Measurements from ENCODE around the gene EPHA5. TPM values are rescaled to one million over a fixed set of nuclear protein-coding genes. Genes with fewer than 3 reads are reported as not detected.

Gene EPHA5
- total RNA-seq, 6 experiments from 2014 or later: not detected

- no peak overlapping the region for H3K4me3 Mint-ChIP-seq
- H3K36me3 Mint-ChIP-seq (ENCODE audit: low read depth): no peaks in the 10 kb centered on the region
- no peaks in the 10 kb centered on the region for H3K27me3 Mint-ChIP-seq (ENCODE audit: insufficient read depth)
- H3K4me1 Mint-ChIP-seq (ENCODE audit: low read depth): no peaks in the 10 kb centered on the region
- H3K9me3 Mint-ChIP-seq: peaks cover 4% of the 10 kb centered on the region; the same call in 1 of the 2 replicates
- no peak for TF ChIP-seq CTCF (IDR thresholded peaks at IDR 0.05)
- no peak overlapping the region for H3K27ac Mint-ChIP-seq
- no peak for DNase-seq
Observed at GRCh38 chr4:65661471-65661870, 8.8 kb downstream of the EPHA5 start.

GRCh38 chr4:65658117-65658516, 12.2 kb downstream of the EPHA5 start:
- Mint-ChIP-seq H3K4me3 (no peak overlapping the region), H3K27me3 (ENCODE audit: insufficient read depth) (no peaks in the 10 kb centered on the region), H3K9me3 (peaks cover 4% of the 10 kb centered on the region; the same call in 1 of the 2 replicates), H3K4me1 (ENCODE audit: low read depth) (no peaks in the 10 kb centered on the region), H3K27ac (no peak overlapping the region), H3K36me3 (ENCODE audit: low read depth) (no peaks in the 10 kb centered on the region)
- DNase-seq: no peak
- TF ChIP-seq CTCF (IDR thresholded peaks at IDR 0.05): no peak

GRCh38 chr4:65656008-65656407, 14.3 kb downstream of the EPHA5 start:
- Mint-ChIP-seq H3K27ac (no peak overlapping the region), H3K4me1 (ENCODE audit: low read depth) (no peaks in the 10 kb centered on the region), H3K27me3 (ENCODE audit: insufficient read depth) (no peaks in the 10 kb centered on the region), H3K4me3 (no peak overlapping the region), H3K9me3 (no peaks in the 10 kb centered on the region; the same call in 1 of the 2 replicates), H3K36me3 (ENCODE audit: low read depth) (no peaks in the 10 kb centered on the region)
- TF ChIP-seq CTCF (IDR thresholded peaks at IDR 0.05): no peak
- no peak for DNase-seq

- Mint-ChIP-seq H3K27ac (no peak overlapping the region), H3K4me3 (no peak overlapping the region), H3K4me1 (ENCODE audit: low read depth) (no peaks in the 10 kb centered on the region), H3K27me3 (ENCODE audit: insufficient read depth) (no peaks in the 10 kb centered on the region), H3K9me3 (no peaks in the 10 kb centered on the region), H3K36me3 (ENCODE audit: low read depth) (no peaks in the 10 kb centered on the region)
- TF ChIP-seq CTCF (IDR thresholded peaks at IDR 0.05): no peak
- DNase-seq: no peak
Observed at GRCh38 chr4:65654976-65655375, 15.3 kb downstream of the EPHA5 start.

- no peak overlapping the region for H3K4me3 Mint-ChIP-seq
- H3K36me3 Mint-ChIP-seq (ENCODE audit: low read depth): no peaks in the 10 kb centered on the region
- H3K4me1 Mint-ChIP-seq (ENCODE audit: low read depth): no peaks in the 10 kb centered on the region
- no peak for TF ChIP-seq CTCF (IDR thresholded peaks at IDR 0.05)
- no peak for DNase-seq
- H3K27me3 Mint-ChIP-seq (ENCODE audit: insufficient read depth): no peaks in the 10 kb centered on the region
- H3K27ac Mint-ChIP-seq: no peak overlapping the region
- peaks cover 5% of the 10 kb centered on the region; the same call in 1 of the 2 replicates for H3K9me3 Mint-ChIP-seq
Observed at GRCh38 chr4:65653740-65654361, 16.4 kb downstream of the EPHA5 start.
